Chondrocyte (in vitro differentiated cells): ENCODE measurements around the gene CRB2. TPM values are rescaled to one million over a fixed set of nuclear protein-coding genes. Genes with fewer than 3 reads are reported as not detected.

Experiments used
- DNase-seq: peaks from one replicate; pipeline ENCODE4 v3.0.0; 2021; ENCODE audit warnings: mixed read lengths, low spot score
- H3K27ac Mint-ChIP-seq: one replicate; pipeline ENCODE4 v1.8.0; 2021; ENCODE audit warnings: mild to moderate bottlenecking, moderate library complexity, mixed read lengths; ENCODE audit not compliant: unreplicated experiment
- H3K27me3 Mint-ChIP-seq: 2 replicates; pipeline ENCODE4 v1.8.0; 2021; ENCODE audit warnings: low read depth, mixed read lengths
- H3K36me3 Mint-ChIP-seq: 2 replicates; pipeline ENCODE4 v1.8.0; 2021; ENCODE audit warnings: low read depth, mixed read lengths
- H3K4me1 Mint-ChIP-seq: 2 replicates; pipeline ENCODE4 v1.8.0; 2021; ENCODE audit warnings: low read depth, mild to moderate bottlenecking, mixed read lengths
- H3K4me3 Mint-ChIP-seq: one replicate; pipeline ENCODE4 v1.8.0; 2021; ENCODE audit warnings: mild to moderate bottlenecking, moderate library complexity, mixed read lengths; ENCODE audit not compliant: unreplicated experiment
- H3K9me3 Mint-ChIP-seq: 2 replicates; pipeline ENCODE4 v1.8.0; 2021; ENCODE audit warnings: low read depth, mixed read lengths
- CTCF ChIP-seq: fragments of 200-600 bp; sonication (generic); IDR thresholded peaks from 2 replicates; pipeline ENCODE4 v1.5.0; 2021; ENCODE audit warnings: antibody characterized with exemption, mild to moderate bottlenecking, moderate library complexity
- microRNA-seq: library from miRNA; unstranded; fragments of <30 nt; microRNA quantifications from one replicate; pipeline ENCODE4 v1.2.0, GENCODE V29; 2020; ENCODE audit warnings: borderline number of aligned reads
- total RNA-seq: library from RNA; stranded (reverse); gene quantifications from 3 replicates; pipeline ENCODE4 v1.2.1, GENCODE V29; 2021

CRB2 gene
- total RNA-seq, 1 donor from 2014 or later: 0.07 TPM

- DNase-seq: no peak
- H3K36me3 Mint-ChIP-seq: peaks cover 20% of the 10 kb centered on the region
- no peak for TF ChIP-seq CTCF
- H3K9me3 Mint-ChIP-seq: peaks cover 3% of the 10 kb centered on the region
- no peaks in the 10 kb centered on the region for H3K4me1 Mint-ChIP-seq
- H3K4me3 Mint-ChIP-seq: no peak overlapping the region
- no peak overlapping the region for H3K27ac Mint-ChIP-seq
- no peaks in the 10 kb centered on the region for H3K27me3 Mint-ChIP-seq
Observed at GRCh38 chr9:123424552-123425225, 68.7 kb downstream of the CRB2 start.

DNA sequence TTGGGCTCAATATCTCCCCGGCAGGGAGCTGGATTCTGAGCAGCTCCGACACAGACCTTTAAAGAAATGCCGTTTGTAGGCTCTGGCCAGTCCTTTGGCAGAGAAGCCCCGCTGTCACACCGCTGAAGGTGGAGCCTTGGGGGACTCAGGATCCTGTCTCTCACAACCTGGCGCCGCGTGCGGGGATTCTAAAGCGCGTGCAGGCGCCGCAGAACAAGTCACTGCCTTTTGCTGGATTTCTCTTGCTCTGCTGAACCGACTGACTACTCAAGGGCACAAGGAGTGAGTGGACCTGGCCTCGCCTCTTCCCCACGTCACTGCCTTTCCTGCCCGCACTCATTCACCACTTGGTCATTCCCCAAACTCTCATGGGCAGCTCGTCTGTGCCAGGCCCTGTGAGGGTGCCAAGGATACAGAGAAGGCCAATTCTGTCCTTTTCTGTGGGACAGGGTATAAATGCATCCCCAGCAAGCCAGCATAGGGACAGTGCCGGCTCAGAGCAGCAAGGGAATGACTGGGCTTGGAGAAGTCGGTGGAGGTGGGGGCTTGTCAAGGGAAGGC, 69.3 kb downstream of the CRB2 start:
- no peak for TF ChIP-seq CTCF
- H3K27me3 Mint-ChIP-seq: no peaks in the 10 kb centered on the region
- DNase-seq: no peak
- peaks cover 25% of the 10 kb centered on the region for H3K36me3 Mint-ChIP-seq
- H3K4me1 Mint-ChIP-seq: no peaks in the 10 kb centered on the region
- H3K4me3 Mint-ChIP-seq: no peak overlapping the region
- H3K27ac Mint-ChIP-seq: no peak overlapping the region
- peaks cover 7% of the 10 kb centered on the region for H3K9me3 Mint-ChIP-seq

GRCh38 chr9:123425836-123426365, 69.9 kb downstream of the CRB2 start:
- H3K27ac Mint-ChIP-seq: no peak overlapping the region
- DNase-seq: no peak
- H3K4me1 Mint-ChIP-seq: no peaks in the 10 kb centered on the region
- no peak overlapping the region for H3K4me3 Mint-ChIP-seq
- H3K36me3 Mint-ChIP-seq: peaks cover 27% of the 10 kb centered on the region
- H3K9me3 Mint-ChIP-seq: peaks cover 7% of the 10 kb centered on the region
- no peaks in the 10 kb centered on the region for H3K27me3 Mint-ChIP-seq
- no peak for TF ChIP-seq CTCF

DNA sequence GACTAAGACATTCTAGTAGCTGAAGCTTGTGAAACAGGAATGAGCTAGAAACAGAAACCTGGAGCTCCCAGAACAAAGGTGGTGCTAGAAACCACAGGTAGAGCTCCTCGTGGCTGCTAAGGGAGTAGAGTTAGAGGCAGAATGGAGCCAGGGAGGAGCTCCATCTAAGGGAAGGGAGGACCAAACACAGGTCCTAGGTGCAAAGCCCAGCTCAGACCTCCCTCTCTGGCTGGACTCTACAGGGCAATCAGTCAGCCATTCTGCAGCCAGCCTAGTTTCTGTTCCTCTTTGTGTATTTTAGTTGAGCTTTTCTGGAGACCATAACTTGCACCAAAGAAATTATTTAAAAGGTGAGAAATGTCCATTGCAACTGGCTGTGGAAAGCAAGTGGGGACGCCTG, 70.4 kb downstream of the CRB2 start:
- no peak overlapping the region for H3K27ac Mint-ChIP-seq
- peaks cover 7% of the 10 kb centered on the region for H3K9me3 Mint-ChIP-seq
- TF ChIP-seq CTCF: no peak
- no peaks in the 10 kb centered on the region for H3K4me1 Mint-ChIP-seq
- H3K36me3 Mint-ChIP-seq: peaks cover 27% of the 10 kb centered on the region
- DNase-seq: no peak
- H3K4me3 Mint-ChIP-seq: no peak overlapping the region
- no peaks in the 10 kb centered on the region for H3K27me3 Mint-ChIP-seq

Small RNAs within 50 kb of the gene (microRNA-seq; reads per million reads assigned to microRNA genes)
- gene MIR601: not detected

Other genes starting within 250 kb of the CRB2 start
- 11.7 to 13.8 TPM (median 13.5 TPM) in 3 replicates for gene STRBP, start 87.6 kb upstream of the CRB2 start, total RNA-seq